Measurements from ENCODE around the gene TMEM109.

TMEM109 gene

GRCh38 chr11:60955571-60955970 is 41.6 kb downstream of the TMEM109 start:
- no peak overlapping the region for H3K4me3 ChIP-seq (IDR thresholded peaks at IDR 0.05; ENCODE audit: insufficient read depth, low read depth, low read length)
- no peak overlapping the region for H3K9ac ChIP-seq
- H3K27me3 ChIP-seq (ENCODE audit: insufficient read depth, low read depth) = no peaks in the 10 kb centered on the region
- H2AFZ ChIP-seq (ENCODE audit: low read depth) = no peak overlapping the region
- no peak overlapping the region for H3K4me2 ChIP-seq
- no peaks in the 10 kb centered on the region for H3K4me1 ChIP-seq (ENCODE audit: low read depth, poor library complexity, severe bottlenecking)
- H3K27ac ChIP-seq = no peak overlapping the region
- H3K36me3 ChIP-seq (ENCODE audit: insufficient read depth) = no peaks in the 10 kb centered on the region
- H3K79me2 ChIP-seq (ENCODE audit: insufficient read depth, low read depth) = no peaks in the 10 kb centered on the region
- no peaks in the 10 kb centered on the region for H4K20me1 ChIP-seq (ENCODE audit: insufficient read depth)
- TF ChIP-seq CTCF (conservative IDR thresholded peaks at IDR 0.05; ENCODE audit: low read depth, low read length) = no peak

GRCh38 chr11:60957188-60957587 is 43.2 kb downstream of the TMEM109 start:
- Histone ChIP-seq H3K27me3 (ENCODE audit: insufficient read depth, low read depth) (no peaks in the 10 kb centered on the region), H3K27ac (no peak overlapping the region), H3K79me2 (ENCODE audit: insufficient read depth, low read depth) (no peaks in the 10 kb centered on the region), H3K36me3 (ENCODE audit: insufficient read depth) (no peaks in the 10 kb centered on the region), H3K4me1 (ENCODE audit: low read depth, poor library complexity, severe bottlenecking) (no peaks in the 10 kb centered on the region), H3K9ac (no peak overlapping the region), H3K4me2 (no peak overlapping the region), H3K4me3 (IDR thresholded peaks at IDR 0.05; ENCODE audit: insufficient read depth, low read depth, low read length) (no peak overlapping the region), H4K20me1 (ENCODE audit: insufficient read depth) (no peaks in the 10 kb centered on the region), H2AFZ (ENCODE audit: low read depth) (no peak overlapping the region)
- TF ChIP-seq CTCF (conservative IDR thresholded peaks at IDR 0.05; ENCODE audit: low read depth, low read length) = no peak

- H3K9ac ChIP-seq = no peak overlapping the region
- no peaks in the 10 kb centered on the region for H3K4me1 ChIP-seq (ENCODE audit: low read depth, poor library complexity, severe bottlenecking)
- H4K20me1 ChIP-seq (ENCODE audit: insufficient read depth) = no peaks in the 10 kb centered on the region
- H3K4me3 ChIP-seq (IDR thresholded peaks at IDR 0.05; ENCODE audit: insufficient read depth, low read depth, low read length) = no peak overlapping the region
- H3K4me2 ChIP-seq = no peak overlapping the region
- no peaks in the 10 kb centered on the region for H3K27me3 ChIP-seq (ENCODE audit: insufficient read depth, low read depth)
- no peak overlapping the region for H2AFZ ChIP-seq (ENCODE audit: low read depth)
- H3K27ac ChIP-seq = no peak overlapping the region
- H3K36me3 ChIP-seq (ENCODE audit: insufficient read depth) = no peaks in the 10 kb centered on the region
- no peaks in the 10 kb centered on the region for H3K79me2 ChIP-seq (ENCODE audit: insufficient read depth, low read depth)
- no peak for TF ChIP-seq CTCF (conservative IDR thresholded peaks at IDR 0.05; ENCODE audit: low read depth, low read length)
Observed at GRCh38 chr11:60959431-60959830, 45.5 kb downstream of the TMEM109 start.

GRCh38 chr11:60960405-60960804 is 46.4 kb downstream of the TMEM109 start:
- TF ChIP-seq CTCF (conservative IDR thresholded peaks at IDR 0.05; ENCODE audit: low read depth, low read length) = no peak
- Histone ChIP-seq H4K20me1 (ENCODE audit: insufficient read depth) (no peaks in the 10 kb centered on the region), H3K4me1 (ENCODE audit: low read depth, poor library complexity, severe bottlenecking) (no peaks in the 10 kb centered on the region), H3K9ac (no peak overlapping the region), H3K4me3 (IDR thresholded peaks at IDR 0.05; ENCODE audit: insufficient read depth, low read depth, low read length) (no peak overlapping the region), H2AFZ (ENCODE audit: low read depth) (no peak overlapping the region), H3K4me2 (no peak overlapping the region), H3K36me3 (ENCODE audit: insufficient read depth) (no peaks in the 10 kb centered on the region), H3K79me2 (ENCODE audit: insufficient read depth, low read depth) (no peaks in the 10 kb centered on the region), H3K27ac (no peak overlapping the region), H3K27me3 (ENCODE audit: insufficient read depth, low read depth) (no peaks in the 10 kb centered on the region)

GRCh38 chr11:60964801-60965200 is 50.8 kb downstream of the TMEM109 start:
- H3K79me2 ChIP-seq (ENCODE audit: insufficient read depth, low read depth) = no peaks in the 10 kb centered on the region
- no peaks in the 10 kb centered on the region for H3K4me1 ChIP-seq (ENCODE audit: low read depth, poor library complexity, severe bottlenecking)
- H3K27ac ChIP-seq = no peak overlapping the region
- H4K20me1 ChIP-seq (ENCODE audit: insufficient read depth) = no peaks in the 10 kb centered on the region
- TF ChIP-seq CTCF (conservative IDR thresholded peaks at IDR 0.05; ENCODE audit: low read depth, low read length) = no peak
- no peak overlapping the region for H2AFZ ChIP-seq (ENCODE audit: low read depth)
- H3K36me3 ChIP-seq (ENCODE audit: insufficient read depth) = no peaks in the 10 kb centered on the region
- no peak overlapping the region for H3K4me3 ChIP-seq (IDR thresholded peaks at IDR 0.05; ENCODE audit: insufficient read depth, low read depth, low read length)
- H3K27me3 ChIP-seq (ENCODE audit: insufficient read depth, low read depth) = no peaks in the 10 kb centered on the region
- no peak overlapping the region for H3K4me2 ChIP-seq
- H3K9ac ChIP-seq = no peak overlapping the region

All from KMS-11 (cell line).